Stimulated activated CD4-positive, alpha-beta T cell treated with anti-CD3 and anti-CD28 coated beads, Interleukin-1b, Interleukin-23, amount 100 ng/mL, for 48 hours (primary cell): ENCODE data around the gene PTK6.
A peak's percentile ranks its signal among the peaks of the same experiment; 100 is the strongest.

Experiments
- DNase-seq: peaks from one replicate; pipeline ENCODE4 v3.0.0-alpha.2; 2020

The PTK6 gene

GRCh38 chr20:63556873-63557478, 19.8 kb upstream of the PTK6 start:
- no peak for DNase-seq

- DNase-seq, result no peak
Observed at GRCh38 chr20:63555661-63556381, 18.6 kb upstream of the PTK6 start.

- no peak for DNase-seq
Observed at GRCh38 chr20:63554361-63555278, 17.4 kb upstream of the PTK6 start.

- DNase-seq, result no peak
Observed at GRCh38 chr20:63553933-63554290, 16.7 kb upstream of the PTK6 start, which contains the start of gene FNDC11. Gene FNDC11, plus strand, starts transcription at chr20:63554159. Its CDS starts 1,505 bp downstream, at chr20:63555664.

GRCh38 chr20:63553251-63553932, 16.2 kb upstream of the PTK6 start:
- DNase-seq, result peak; percentile 94

GRCh38 chr20:63552481-63553249, 15.5 kb upstream of the PTK6 start:
- DNase-seq, result no peak

- DNase-seq, result no peak
Observed at GRCh38 chr20:63551068-63551467, 13.9 kb upstream of the PTK6 start.

GRCh38 chr20:63549679-63550282, 12.6 kb upstream of the PTK6 start:
- no peak for DNase-seq

- DNase-seq, result no peak
Observed at GRCh38 chr20:63549019-63549418, 11.8 kb upstream of the PTK6 start.

- DNase-seq, result no peak
Observed at GRCh38 chr20:63548542-63548941, 11.4 kb upstream of the PTK6 start.

GRCh38 chr20:63547725-63548480, 10.7 kb upstream of the PTK6 start, which contains the start of gene SRMS:
Gene SRMS, minus strand, starts transcription at chr20:63547749. Its CDS starts 286 bp downstream, at chr20:63547463.
- DNase-seq, result no peak

- DNase-seq, result no peak
Observed at GRCh38 chr20:63546956-63547724, 10.0 kb upstream of the PTK6 start.

GRCh38 chr20:63546256-63546955, 9.2 kb upstream of the PTK6 start:
- DNase-seq, result no peak

GRCh38 chr20:63545814-63546213, 8.6 kb upstream of the PTK6 start:
- no peak for DNase-seq

- DNase-seq, result no peak
Observed at GRCh38 chr20:63544958-63545516, 7.9 kb upstream of the PTK6 start.

- DNase-seq, result no peak
Observed at GRCh38 chr20:63544241-63544957, 7.2 kb upstream of the PTK6 start.

- DNase-seq, result no peak
Observed at GRCh38 chr20:63543733-63544132, 6.6 kb upstream of the PTK6 start.

GRCh38 chr20:63543131-63543530, 6.0 kb upstream of the PTK6 start:
- no peak for DNase-seq
